H1 (cell line): ENCODE data around the gene FBLIM1.

Experiments
- CBX5 ChIP-seq: fragments of 300-800, 300-1000 bp; sonication (generic); IDR thresholded peaks from 2 replicates; pipeline ENCODE4 v1.7.1; 2016; ENCODE audit warnings: antibody characterized with exemption, low read length, low read depth
- MAFK ChIP-seq: IDR thresholded peaks from 2 replicates; pipeline ENCODE4 v1.6.1; 2012; ENCODE audit warnings: low read depth, mild to moderate bottlenecking, improper control_type of control experiment, low read length
- SP1 ChIP-seq: IDR thresholded peaks from 2 replicates; pipeline ENCODE4 v1.6.1; 2011; ENCODE audit warnings: low read depth, low read length
- TF ChIP-seq, protein P1 (sequence below), 3 experiments: IDR thresholded peaks; 1 replicate in 2 of 3; 2 replicates in 1 of 3; pipeline versions ENCODE4 v1.5.1 to v1.6.1; 2011; ENCODE audit warnings: low read length in 3 of 3, mild to moderate bottlenecking in 3 of 3, inconsistent platforms in 2 of 3, low read depth in 1 of 3, moderate library complexity in 1 of 3; ENCODE audit not compliant: insufficient read depth in 1 of 3; ENCODE audit errors: control extremely low read depth in 1 of 3
- TF ChIP-seq, protein P2 (sequence below): IDR thresholded peaks from 2 replicates; pipeline ENCODE4 v1.6.1; 2011; ENCODE audit warnings: low read length, improper control_type of control experiment
- TF ChIP-seq, protein P3 (sequence below): fragments of 300-600 bp; sonication (generic); IDR thresholded peaks from 2 replicates; pipeline ENCODE4 v1.7.1; 2012; ENCODE audit warnings: low read length, moderate library complexity, mild to moderate bottlenecking, inconsistent platforms; ENCODE audit not compliant: insufficient replicate concordance

DNA sequence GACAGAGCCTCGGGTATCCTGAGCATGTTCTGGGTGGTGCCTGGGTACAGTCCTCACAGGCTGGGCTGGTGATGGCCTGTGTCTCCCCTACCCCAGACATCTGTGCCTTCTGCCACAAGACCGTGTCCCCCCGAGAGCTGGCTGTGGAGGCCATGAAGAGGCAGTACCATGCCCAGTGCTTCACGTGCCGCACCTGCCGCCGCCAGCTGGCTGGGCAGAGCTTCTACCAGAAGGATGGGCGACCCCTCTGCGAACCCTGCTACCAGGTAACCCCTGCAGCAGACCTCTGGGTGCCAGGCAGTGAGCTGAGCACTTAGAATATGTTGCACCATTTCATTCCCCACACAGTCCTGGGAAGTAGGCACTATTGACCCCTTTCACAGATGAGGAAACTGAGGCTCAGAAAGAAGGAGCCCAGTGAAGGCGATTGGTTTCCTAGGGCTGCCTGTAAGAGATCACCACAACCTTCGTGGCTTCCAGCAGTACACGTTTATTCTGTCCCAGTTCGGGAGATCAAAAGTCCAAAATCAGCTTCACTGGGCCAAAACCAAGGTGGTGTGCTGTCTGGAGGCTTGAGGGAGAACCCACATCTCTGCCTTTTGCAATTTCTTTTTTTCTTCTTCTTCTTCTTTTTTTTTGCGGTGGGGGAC lies 11.8 kb downstream of the FBLIM1 start:
- TF ChIP-seq, protein P1, sequence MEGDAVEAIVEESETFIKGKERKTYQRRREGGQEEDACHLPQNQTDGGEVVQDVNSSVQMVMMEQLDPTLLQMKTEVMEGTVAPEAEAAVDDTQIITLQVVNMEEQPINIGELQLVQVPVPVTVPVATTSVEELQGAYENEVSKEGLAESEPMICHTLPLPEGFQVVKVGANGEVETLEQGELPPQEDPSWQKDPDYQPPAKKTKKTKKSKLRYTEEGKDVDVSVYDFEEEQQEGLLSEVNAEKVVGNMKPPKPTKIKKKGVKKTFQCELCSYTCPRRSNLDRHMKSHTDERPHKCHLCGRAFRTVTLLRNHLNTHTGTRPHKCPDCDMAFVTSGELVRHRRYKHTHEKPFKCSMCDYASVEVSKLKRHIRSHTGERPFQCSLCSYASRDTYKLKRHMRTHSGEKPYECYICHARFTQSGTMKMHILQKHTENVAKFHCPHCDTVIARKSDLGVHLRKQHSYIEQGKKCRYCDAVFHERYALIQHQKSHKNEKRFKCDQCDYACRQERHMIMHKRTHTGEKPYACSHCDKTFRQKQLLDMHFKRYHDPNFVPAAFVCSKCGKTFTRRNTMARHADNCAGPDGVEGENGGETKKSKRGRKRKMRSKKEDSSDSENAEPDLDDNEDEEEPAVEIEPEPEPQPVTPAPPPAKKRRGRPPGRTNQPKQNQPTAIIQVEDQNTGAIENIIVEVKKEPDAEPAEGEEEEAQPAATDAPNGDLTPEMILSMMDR (IDR thresholded peaks at IDR 0.05; ENCODE audit: control extremely low read depth in 1 of 3, insufficient read depth in 1 of 3, low read depth in 1 of 3, low read length in 3 of 3) = no peak
- TF ChIP-seq, protein P2, sequence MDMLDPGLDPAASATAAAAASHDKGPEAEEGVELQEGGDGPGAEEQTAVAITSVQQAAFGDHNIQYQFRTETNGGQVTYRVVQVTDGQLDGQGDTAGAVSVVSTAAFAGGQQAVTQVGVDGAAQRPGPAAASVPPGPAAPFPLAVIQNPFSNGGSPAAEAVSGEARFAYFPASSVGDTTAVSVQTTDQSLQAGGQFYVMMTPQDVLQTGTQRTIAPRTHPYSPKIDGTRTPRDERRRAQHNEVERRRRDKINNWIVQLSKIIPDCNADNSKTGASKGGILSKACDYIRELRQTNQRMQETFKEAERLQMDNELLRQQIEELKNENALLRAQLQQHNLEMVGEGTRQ = no peak
- TF ChIP-seq MAFK (no peak), SP1 (no peak), CBX5 (no peak)
- TF ChIP-seq, protein P3, sequence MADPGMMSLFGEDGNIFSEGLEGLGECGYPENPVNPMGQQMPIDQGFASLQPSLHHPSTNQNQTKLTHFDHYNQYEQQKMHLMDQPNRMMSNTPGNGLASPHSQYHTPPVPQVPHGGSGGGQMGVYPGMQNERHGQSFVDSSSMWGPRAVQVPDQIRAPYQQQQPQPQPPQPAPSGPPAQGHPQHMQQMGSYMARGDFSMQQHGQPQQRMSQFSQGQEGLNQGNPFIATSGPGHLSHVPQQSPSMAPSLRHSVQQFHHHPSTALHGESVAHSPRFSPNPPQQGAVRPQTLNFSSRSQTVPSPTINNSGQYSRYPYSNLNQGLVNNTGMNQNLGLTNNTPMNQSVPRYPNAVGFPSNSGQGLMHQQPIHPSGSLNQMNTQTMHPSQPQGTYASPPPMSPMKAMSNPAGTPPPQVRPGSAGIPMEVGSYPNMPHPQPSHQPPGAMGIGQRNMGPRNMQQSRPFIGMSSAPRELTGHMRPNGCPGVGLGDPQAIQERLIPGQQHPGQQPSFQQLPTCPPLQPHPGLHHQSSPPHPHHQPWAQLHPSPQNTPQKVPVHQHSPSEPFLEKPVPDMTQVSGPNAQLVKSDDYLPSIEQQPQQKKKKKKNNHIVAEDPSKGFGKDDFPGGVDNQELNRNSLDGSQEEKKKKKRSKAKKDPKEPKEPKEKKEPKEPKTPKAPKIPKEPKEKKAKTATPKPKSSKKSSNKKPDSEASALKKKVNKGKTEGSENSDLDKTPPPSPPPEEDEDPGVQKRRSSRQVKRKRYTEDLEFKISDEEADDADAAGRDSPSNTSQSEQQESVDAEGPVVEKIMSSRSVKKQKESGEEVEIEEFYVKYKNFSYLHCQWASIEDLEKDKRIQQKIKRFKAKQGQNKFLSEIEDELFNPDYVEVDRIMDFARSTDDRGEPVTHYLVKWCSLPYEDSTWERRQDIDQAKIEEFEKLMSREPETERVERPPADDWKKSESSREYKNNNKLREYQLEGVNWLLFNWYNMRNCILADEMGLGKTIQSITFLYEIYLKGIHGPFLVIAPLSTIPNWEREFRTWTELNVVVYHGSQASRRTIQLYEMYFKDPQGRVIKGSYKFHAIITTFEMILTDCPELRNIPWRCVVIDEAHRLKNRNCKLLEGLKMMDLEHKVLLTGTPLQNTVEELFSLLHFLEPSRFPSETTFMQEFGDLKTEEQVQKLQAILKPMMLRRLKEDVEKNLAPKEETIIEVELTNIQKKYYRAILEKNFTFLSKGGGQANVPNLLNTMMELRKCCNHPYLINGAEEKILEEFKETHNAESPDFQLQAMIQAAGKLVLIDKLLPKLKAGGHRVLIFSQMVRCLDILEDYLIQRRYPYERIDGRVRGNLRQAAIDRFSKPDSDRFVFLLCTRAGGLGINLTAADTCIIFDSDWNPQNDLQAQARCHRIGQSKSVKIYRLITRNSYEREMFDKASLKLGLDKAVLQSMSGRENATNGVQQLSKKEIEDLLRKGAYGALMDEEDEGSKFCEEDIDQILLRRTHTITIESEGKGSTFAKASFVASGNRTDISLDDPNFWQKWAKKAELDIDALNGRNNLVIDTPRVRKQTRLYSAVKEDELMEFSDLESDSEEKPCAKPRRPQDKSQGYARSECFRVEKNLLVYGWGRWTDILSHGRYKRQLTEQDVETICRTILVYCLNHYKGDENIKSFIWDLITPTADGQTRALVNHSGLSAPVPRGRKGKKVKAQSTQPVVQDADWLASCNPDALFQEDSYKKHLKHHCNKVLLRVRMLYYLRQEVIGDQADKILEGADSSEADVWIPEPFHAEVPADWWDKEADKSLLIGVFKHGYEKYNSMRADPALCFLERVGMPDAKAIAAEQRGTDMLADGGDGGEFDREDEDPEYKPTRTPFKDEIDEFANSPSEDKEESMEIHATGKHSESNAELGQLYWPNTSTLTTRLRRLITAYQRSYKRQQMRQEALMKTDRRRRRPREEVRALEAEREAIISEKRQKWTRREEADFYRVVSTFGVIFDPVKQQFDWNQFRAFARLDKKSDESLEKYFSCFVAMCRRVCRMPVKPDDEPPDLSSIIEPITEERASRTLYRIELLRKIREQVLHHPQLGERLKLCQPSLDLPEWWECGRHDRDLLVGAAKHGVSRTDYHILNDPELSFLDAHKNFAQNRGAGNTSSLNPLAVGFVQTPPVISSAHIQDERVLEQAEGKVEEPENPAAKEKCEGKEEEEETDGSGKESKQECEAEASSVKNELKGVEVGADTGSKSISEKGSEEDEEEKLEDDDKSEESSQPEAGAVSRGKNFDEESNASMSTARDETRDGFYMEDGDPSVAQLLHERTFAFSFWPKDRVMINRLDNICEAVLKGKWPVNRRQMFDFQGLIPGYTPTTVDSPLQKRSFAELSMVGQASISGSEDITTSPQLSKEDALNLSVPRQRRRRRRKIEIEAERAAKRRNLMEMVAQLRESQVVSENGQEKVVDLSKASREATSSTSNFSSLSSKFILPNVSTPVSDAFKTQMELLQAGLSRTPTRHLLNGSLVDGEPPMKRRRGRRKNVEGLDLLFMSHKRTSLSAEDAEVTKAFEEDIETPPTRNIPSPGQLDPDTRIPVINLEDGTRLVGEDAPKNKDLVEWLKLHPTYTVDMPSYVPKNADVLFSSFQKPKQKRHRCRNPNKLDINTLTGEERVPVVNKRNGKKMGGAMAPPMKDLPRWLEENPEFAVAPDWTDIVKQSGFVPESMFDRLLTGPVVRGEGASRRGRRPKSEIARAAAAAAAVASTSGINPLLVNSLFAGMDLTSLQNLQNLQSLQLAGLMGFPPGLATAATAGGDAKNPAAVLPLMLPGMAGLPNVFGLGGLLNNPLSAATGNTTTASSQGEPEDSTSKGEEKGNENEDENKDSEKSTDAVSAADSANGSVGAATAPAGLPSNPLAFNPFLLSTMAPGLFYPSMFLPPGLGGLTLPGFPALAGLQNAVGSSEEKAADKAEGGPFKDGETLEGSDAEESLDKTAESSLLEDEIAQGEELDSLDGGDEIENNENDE = no peak
